HEK293 (cell line): Measurements from ENCODE around the gene GLRA1.
A peak's percentile ranks its signal among the peaks of the same experiment; 100 is the strongest.

Source experiments
- CTCF ChIA-PET: fragments of 350-600 bp; formaldehyde crosslinking; extraction: SDS; loops from one replicate; lab custom pipeline; 2021; ENCODE audit warnings: antibody characterized with exemption; lab: Yijun Ruan, JAX
- POLR2A ChIA-PET: fragments of 300-600 bp; formaldehyde crosslinking; extraction: SDS; loops from one replicate; lab custom pipeline; 2020; ENCODE audit warnings: antibody characterized with exemption, inconsistent platforms; lab: Yijun Ruan, JAX
- H3K27ac ChIP-seq: fragments of 200-500 bp; sonication (Bioruptor generic); 2 replicates; pipeline ENCODE4 v1.5.1; 2014; ENCODE audit warnings: low read depth, low read length, control low read depth, inconsistent platforms; ENCODE audit errors: extremely low read depth
- H3K36me3 ChIP-seq, 2 experiments: fragments of 200-500 bp in 1 of 2; sonication (Bioruptor generic) in 1 of 2; 1 replicate in 1 of 2; 2 replicates in 1 of 2; pipeline ENCODE4 v1.5.1; 2014 to 2017; ENCODE audit warnings: inconsistent platforms in 2 of 2, low read length in 2 of 2; ENCODE audit not compliant: control insufficient read depth in 2 of 2, insufficient read depth in 1 of 2
- H3K4me1 ChIP-seq: fragments of 200-500 bp; sonication (Bioruptor generic); 2 replicates; pipeline ENCODE4 v1.5.1; 2014; ENCODE audit warnings: mild to moderate bottlenecking, low read length, inconsistent platforms; ENCODE audit not compliant: control insufficient read depth, insufficient read depth
- H3K4me3 ChIP-seq: 2 replicates; pipeline ENCODE4 v1.5.1; 2011; ENCODE audit warnings: low read depth, mild to moderate bottlenecking, control low read depth, low read length, moderate library complexity
- H3K9me3 ChIP-seq: fragments of 200-500 bp; sonication (Bioruptor generic); 2 replicates; pipeline ENCODE4 v1.5.1; 2014; ENCODE audit warnings: low read depth, low read length, inconsistent platforms; ENCODE audit not compliant: control insufficient read depth, insufficient read depth
- GLI2 ChIP-seq: fragments of 450-650 bp; formaldehyde crosslinking; IDR thresholded peaks from 2 replicates; pipeline ENCODE4; 2017; ENCODE audit warnings: missing biosample characterization, missing genetic modification characterization, low read depth, borderline replicate concordance
- IKZF3 ChIP-seq: fragments of 450-650 bp; IDR thresholded peaks from 2 replicates; pipeline ENCODE4 v1.5.0; 2018; ENCODE audit warnings: missing biosample characterization, mild to moderate bottlenecking, missing genetic modification characterization, moderate library complexity
- KLF7 ChIP-seq: fragments of 450-650 bp; formaldehyde crosslinking; IDR thresholded peaks from 2 replicates; pipeline ENCODE4 v1.5.1; 2016; ENCODE audit warnings: missing biosample characterization, missing genetic modification characterization, borderline replicate concordance
- MZF1 ChIP-seq: fragments of 450-650 bp; formaldehyde crosslinking; IDR thresholded peaks from 2 replicates; pipeline ENCODE4 v1.5.1; 2017; ENCODE audit warnings: missing biosample characterization, missing genetic modification characterization, borderline replicate concordance
- OVOL3 ChIP-seq: fragments of 450-650 bp; formaldehyde crosslinking; IDR thresholded peaks from 2 replicates; pipeline ENCODE4 v1.5.1; 2016; ENCODE audit warnings: missing biosample characterization, missing genetic modification characterization
- RBAK ChIP-seq: fragments of 450-650 bp; formaldehyde crosslinking; IDR thresholded peaks from 2 replicates; pipeline ENCODE4 v1.5.1; 2016; ENCODE audit warnings: missing biosample characterization, missing genetic modification characterization
- SALL2 ChIP-seq: fragments of 450-650 bp; formaldehyde crosslinking; IDR thresholded peaks from 2 replicates; pipeline ENCODE4 v1.5.0; 2017; ENCODE audit warnings: missing biosample characterization, mild to moderate bottlenecking, missing genetic modification characterization, borderline replicate concordance
- SCRT1 ChIP-seq: fragments of 450-650 bp; formaldehyde crosslinking; IDR thresholded peaks from 2 replicates; pipeline ENCODE4 v1.5.1; 2016; ENCODE audit warnings: missing biosample characterization, missing genetic modification characterization, borderline replicate concordance
- SETDB1 ChIP-seq: IDR thresholded peaks from one replicate; pipeline ENCODE4 v1.6.1; 2017; ENCODE audit warnings: mild to moderate bottlenecking, low read length, moderate library complexity, mixed read lengths; ENCODE audit not compliant: insufficient read length
- TCF7L2 ChIP-seq: IDR thresholded peaks from 2 replicates; pipeline ENCODE4 v1.6.1; 2011; ENCODE audit warnings: low read depth, mild to moderate bottlenecking, inconsistent platforms, low read length, moderate library complexity, borderline replicate concordance
- ZBTB6 ChIP-seq: fragments of 450-650 bp; formaldehyde crosslinking; IDR thresholded peaks from 2 replicates; pipeline ENCODE4 v1.5.1; 2017; ENCODE audit warnings: missing biosample characterization, missing genetic modification characterization
- ZFP69B ChIP-seq: fragments of 450-650 bp; formaldehyde crosslinking; IDR thresholded peaks from 2 replicates; pipeline ENCODE4 v1.5.1; 2016; ENCODE audit warnings: missing biosample characterization, missing genetic modification characterization
- ZNF184 ChIP-seq: fragments of 450-650 bp; IDR thresholded peaks from 2 replicates; pipeline ENCODE4 v1.5.1; 2018; ENCODE audit warnings: missing biosample characterization, mild to moderate bottlenecking, missing genetic modification characterization
- ZNF221 ChIP-seq: fragments of 450-650 bp; formaldehyde crosslinking; IDR thresholded peaks from 2 replicates; pipeline ENCODE4 v1.5.1; 2017; ENCODE audit warnings: missing biosample characterization, missing genetic modification characterization, borderline replicate concordance
- ZNF280D ChIP-seq: fragments of 450-650 bp; formaldehyde crosslinking; IDR thresholded peaks from 2 replicates; pipeline ENCODE4 v1.5.1; 2016; ENCODE audit warnings: missing biosample characterization, missing genetic modification characterization
- ZNF324 ChIP-seq: fragments of 450-650 bp; formaldehyde crosslinking; IDR thresholded peaks from 2 replicates; pipeline ENCODE4 v1.5.1; 2016; ENCODE audit warnings: missing biosample characterization, missing genetic modification characterization
- ZNF416 ChIP-seq: fragments of 450-650 bp; formaldehyde crosslinking; IDR thresholded peaks from 2 replicates; pipeline ENCODE4 v1.5.1; 2016; ENCODE audit warnings: missing biosample characterization, missing genetic modification characterization
- ZNF518A ChIP-seq: fragments of 450-650 bp; formaldehyde crosslinking; conservative IDR thresholded peaks from 2 replicates; pipeline ENCODE4 v1.5.1; 2016; ENCODE audit warnings: low read depth, missing biosample characterization, missing genetic modification characterization
- ZNF529 ChIP-seq: fragments of 450-650 bp; formaldehyde crosslinking; IDR thresholded peaks from 2 replicates; pipeline ENCODE4 v1.5.1; 2017; ENCODE audit warnings: missing genetic modification characterization, missing biosample characterization; ENCODE audit not compliant: insufficient replicate concordance
- ZNF571 ChIP-seq: fragments of 450-650 bp; formaldehyde crosslinking; IDR thresholded peaks from 2 replicates; pipeline ENCODE4 v1.5.0; 2017; ENCODE audit warnings: missing biosample characterization, missing genetic modification characterization
- ZNF610 ChIP-seq: fragments of 450-650 bp; formaldehyde crosslinking; IDR thresholded peaks from 2 replicates; pipeline ENCODE4 v1.5.1; 2016; ENCODE audit warnings: missing biosample characterization, missing genetic modification characterization, borderline replicate concordance
- ZNF624 ChIP-seq: fragments of 450-650 bp; formaldehyde crosslinking; IDR thresholded peaks from 2 replicates; pipeline ENCODE4 v1.5.1; 2017; ENCODE audit warnings: missing biosample characterization, missing genetic modification characterization
- ZNF626 ChIP-seq: fragments of 450-650 bp; sonication (Bioruptor Pico); formaldehyde crosslinking; IDR thresholded peaks from 2 replicates; pipeline ENCODE4 v1.5.1; 2018; ENCODE audit warnings: missing biosample characterization, missing genetic modification characterization, inconsistent platforms
- ZNF660 ChIP-seq: fragments of 450-650 bp; IDR thresholded peaks from 2 replicates; pipeline ENCODE4 v1.5.1; 2018; ENCODE audit warnings: missing biosample characterization, mild to moderate bottlenecking, missing genetic modification characterization
- ZNF777 ChIP-seq: fragments of 450-650 bp; formaldehyde crosslinking; IDR thresholded peaks from 2 replicates; pipeline ENCODE4 v1.5.1; 2017; ENCODE audit warnings: missing biosample characterization, missing genetic modification characterization, borderline replicate concordance

Gene GLRA1

GRCh38 chr5:151937851-151938250 is 13.2 kb upstream of the GLRA1 start (continued):
- TF ChIP-seq OVOL3 (tag by site-specific recombination): no peak
- TF ChIP-seq, all 188 proteins: peak for 0

GRCh38 chr5:151935135-151935695 is 10.6 kb upstream of the GLRA1 start:
- Histone ChIP-seq H3K4me1 (no peaks in the 10 kb centered on the region), H3K27ac (no peak overlapping the region), H3K9me3 (no peaks in the 10 kb centered on the region)
- POLR2A ChIA-PET: no interaction called here
- TF ChIP-seq ZFP69B (no peak), ZNF660 (no peak), GLI2 (tag by site-specific recombination) (no peak), SCRT1 (tag by site-specific recombination) (no peak), ZNF610 (tag by site-specific recombination) (no peak), ZNF416 (tag by site-specific recombination) (no peak)
- TF ChIP-seq, all 188 proteins: peak for 0
- no peak overlapping the region for H3K4me3 ChIP-seq
- CTCF ChIA-PET: interaction anchor here (0.7 kb wide), 2 partner anchors 30 to 207 kb away, joined by 3 to 4 read pairs; no protein-coding TSS in a partner anchor
- H3K36me3 ChIP-seq: no peaks in the 10 kb centered on the region

GRCh38 chr5:151931260-151931659 is 6.6 kb upstream of the GLRA1 start:
- ChIA-PET CTCF (no interaction called here), POLR2A (no interaction called here)
- H3K27ac ChIP-seq: no peak overlapping the region
- H3K4me1 ChIP-seq: no peaks in the 10 kb centered on the region
- no peaks in the 10 kb centered on the region for H3K9me3 ChIP-seq
- H3K36me3 ChIP-seq: no peaks in the 10 kb centered on the region
- H3K4me3 ChIP-seq: no peak overlapping the region
- TF ChIP-seq MZF1 (tag by site-specific recombination) (no peak), SALL2 (tag by site-specific recombination) (no peak), SETDB1 (peak; percentile 87), ZFP69B (no peak), RBAK (tag by site-specific recombination) (no peak), ZNF529 (tag by site-specific recombination) (peak; percentile 60), ZNF571 (tag by site-specific recombination) (no peak), ZNF221 (tag by site-specific recombination) (no peak), TCF7L2 (no peak), KLF7 (tag by site-specific recombination) (no peak), IKZF3 (no peak), ZNF324 (tag by site-specific recombination) (0 out of 2 replicates have a peak, but pooled peaks have one; percentile 27), ZNF280D (tag by site-specific recombination) (0 out of 2 replicates have a peak, but pooled peaks have one; percentile 22), ZNF184 (tag by site-specific recombination) (no peak), ZNF777 (no peak), ZNF518A (tag by site-specific recombination) (0 out of 2 replicates have a peak, but pooled peaks have one; percentile 28), ZBTB6 (tag by site-specific recombination) (no peak), ZNF624 (tag by site-specific recombination) (no peak), ZNF626 (tag by site-specific recombination) (peak; percentile 90)
